Measurements from ENCODE around the gene ZNF664. TPM values are rescaled to one million over a fixed set of nuclear protein-coding genes. Genes with fewer than 3 reads are reported as not detected.

ZNF664 gene
- total and polyA plus RNA-seq, 9 of the 15 experiments (the other 6 are each of a cell fraction or from before 2014, with no cell fraction given), result 3.3 to 101 (median 63.6) TPM

GRCh38 chr12:123941624-123942237 lies 31.3 kb upstream of the ZNF664 start (continued):
- no peak for TF ChIP-seq POLR2AphosphoS5 (IDR thresholded peaks at IDR 0.05; ENCODE audit: control insufficient read depth, insufficient read depth, low read depth, low read length)
- no peak for TF ChIP-seq ZNF134 (CRISPR knock-in tag; conservative IDR thresholded peaks at IDR 0.05)
- TF ChIP-seq NCOR1 (IDR thresholded peaks at IDR 0.05), result no peak
- TF ChIP-seq MAX (CRISPR knock-in tag; IDR thresholded peaks at IDR 0.05), result no peak
- no peak for TF ChIP-seq ZFPM2 (CRISPR knock-in tag; IDR thresholded peaks at IDR 0.05)
- no peak for TF ChIP-seq MEF2A (IDR thresholded peaks at IDR 0.05; ENCODE audit: control insufficient read depth, low read depth, low read length)
- TF ChIP-seq ZNF561 (CRISPR knock-in tag; conservative IDR thresholded peaks at IDR 0.05), result peak; percentile 94
- TF ChIP-seq YY1 (IDR thresholded peaks at IDR 0.05; ENCODE audit: borderline replicate concordance in 1 of 3, control insufficient read depth in 1 of 3, extremely low read depth in 1 of 3, insufficient read depth in 3 of 3, insufficient read length in 1 of 3, insufficient replicate concordance in 2 of 3, low read depth in 1 of 3, low read length in 2 of 3), result no peak
- no peak for TF ChIP-seq ZNF79 (CRISPR knock-in tag; IDR thresholded peaks at IDR 0.05; ENCODE audit: low read depth)
- no peak for TF ChIP-seq POLR2H (tag; IDR thresholded peaks at IDR 0.05; ENCODE audit: low read depth)
- TF ChIP-seq, protein P1, sequence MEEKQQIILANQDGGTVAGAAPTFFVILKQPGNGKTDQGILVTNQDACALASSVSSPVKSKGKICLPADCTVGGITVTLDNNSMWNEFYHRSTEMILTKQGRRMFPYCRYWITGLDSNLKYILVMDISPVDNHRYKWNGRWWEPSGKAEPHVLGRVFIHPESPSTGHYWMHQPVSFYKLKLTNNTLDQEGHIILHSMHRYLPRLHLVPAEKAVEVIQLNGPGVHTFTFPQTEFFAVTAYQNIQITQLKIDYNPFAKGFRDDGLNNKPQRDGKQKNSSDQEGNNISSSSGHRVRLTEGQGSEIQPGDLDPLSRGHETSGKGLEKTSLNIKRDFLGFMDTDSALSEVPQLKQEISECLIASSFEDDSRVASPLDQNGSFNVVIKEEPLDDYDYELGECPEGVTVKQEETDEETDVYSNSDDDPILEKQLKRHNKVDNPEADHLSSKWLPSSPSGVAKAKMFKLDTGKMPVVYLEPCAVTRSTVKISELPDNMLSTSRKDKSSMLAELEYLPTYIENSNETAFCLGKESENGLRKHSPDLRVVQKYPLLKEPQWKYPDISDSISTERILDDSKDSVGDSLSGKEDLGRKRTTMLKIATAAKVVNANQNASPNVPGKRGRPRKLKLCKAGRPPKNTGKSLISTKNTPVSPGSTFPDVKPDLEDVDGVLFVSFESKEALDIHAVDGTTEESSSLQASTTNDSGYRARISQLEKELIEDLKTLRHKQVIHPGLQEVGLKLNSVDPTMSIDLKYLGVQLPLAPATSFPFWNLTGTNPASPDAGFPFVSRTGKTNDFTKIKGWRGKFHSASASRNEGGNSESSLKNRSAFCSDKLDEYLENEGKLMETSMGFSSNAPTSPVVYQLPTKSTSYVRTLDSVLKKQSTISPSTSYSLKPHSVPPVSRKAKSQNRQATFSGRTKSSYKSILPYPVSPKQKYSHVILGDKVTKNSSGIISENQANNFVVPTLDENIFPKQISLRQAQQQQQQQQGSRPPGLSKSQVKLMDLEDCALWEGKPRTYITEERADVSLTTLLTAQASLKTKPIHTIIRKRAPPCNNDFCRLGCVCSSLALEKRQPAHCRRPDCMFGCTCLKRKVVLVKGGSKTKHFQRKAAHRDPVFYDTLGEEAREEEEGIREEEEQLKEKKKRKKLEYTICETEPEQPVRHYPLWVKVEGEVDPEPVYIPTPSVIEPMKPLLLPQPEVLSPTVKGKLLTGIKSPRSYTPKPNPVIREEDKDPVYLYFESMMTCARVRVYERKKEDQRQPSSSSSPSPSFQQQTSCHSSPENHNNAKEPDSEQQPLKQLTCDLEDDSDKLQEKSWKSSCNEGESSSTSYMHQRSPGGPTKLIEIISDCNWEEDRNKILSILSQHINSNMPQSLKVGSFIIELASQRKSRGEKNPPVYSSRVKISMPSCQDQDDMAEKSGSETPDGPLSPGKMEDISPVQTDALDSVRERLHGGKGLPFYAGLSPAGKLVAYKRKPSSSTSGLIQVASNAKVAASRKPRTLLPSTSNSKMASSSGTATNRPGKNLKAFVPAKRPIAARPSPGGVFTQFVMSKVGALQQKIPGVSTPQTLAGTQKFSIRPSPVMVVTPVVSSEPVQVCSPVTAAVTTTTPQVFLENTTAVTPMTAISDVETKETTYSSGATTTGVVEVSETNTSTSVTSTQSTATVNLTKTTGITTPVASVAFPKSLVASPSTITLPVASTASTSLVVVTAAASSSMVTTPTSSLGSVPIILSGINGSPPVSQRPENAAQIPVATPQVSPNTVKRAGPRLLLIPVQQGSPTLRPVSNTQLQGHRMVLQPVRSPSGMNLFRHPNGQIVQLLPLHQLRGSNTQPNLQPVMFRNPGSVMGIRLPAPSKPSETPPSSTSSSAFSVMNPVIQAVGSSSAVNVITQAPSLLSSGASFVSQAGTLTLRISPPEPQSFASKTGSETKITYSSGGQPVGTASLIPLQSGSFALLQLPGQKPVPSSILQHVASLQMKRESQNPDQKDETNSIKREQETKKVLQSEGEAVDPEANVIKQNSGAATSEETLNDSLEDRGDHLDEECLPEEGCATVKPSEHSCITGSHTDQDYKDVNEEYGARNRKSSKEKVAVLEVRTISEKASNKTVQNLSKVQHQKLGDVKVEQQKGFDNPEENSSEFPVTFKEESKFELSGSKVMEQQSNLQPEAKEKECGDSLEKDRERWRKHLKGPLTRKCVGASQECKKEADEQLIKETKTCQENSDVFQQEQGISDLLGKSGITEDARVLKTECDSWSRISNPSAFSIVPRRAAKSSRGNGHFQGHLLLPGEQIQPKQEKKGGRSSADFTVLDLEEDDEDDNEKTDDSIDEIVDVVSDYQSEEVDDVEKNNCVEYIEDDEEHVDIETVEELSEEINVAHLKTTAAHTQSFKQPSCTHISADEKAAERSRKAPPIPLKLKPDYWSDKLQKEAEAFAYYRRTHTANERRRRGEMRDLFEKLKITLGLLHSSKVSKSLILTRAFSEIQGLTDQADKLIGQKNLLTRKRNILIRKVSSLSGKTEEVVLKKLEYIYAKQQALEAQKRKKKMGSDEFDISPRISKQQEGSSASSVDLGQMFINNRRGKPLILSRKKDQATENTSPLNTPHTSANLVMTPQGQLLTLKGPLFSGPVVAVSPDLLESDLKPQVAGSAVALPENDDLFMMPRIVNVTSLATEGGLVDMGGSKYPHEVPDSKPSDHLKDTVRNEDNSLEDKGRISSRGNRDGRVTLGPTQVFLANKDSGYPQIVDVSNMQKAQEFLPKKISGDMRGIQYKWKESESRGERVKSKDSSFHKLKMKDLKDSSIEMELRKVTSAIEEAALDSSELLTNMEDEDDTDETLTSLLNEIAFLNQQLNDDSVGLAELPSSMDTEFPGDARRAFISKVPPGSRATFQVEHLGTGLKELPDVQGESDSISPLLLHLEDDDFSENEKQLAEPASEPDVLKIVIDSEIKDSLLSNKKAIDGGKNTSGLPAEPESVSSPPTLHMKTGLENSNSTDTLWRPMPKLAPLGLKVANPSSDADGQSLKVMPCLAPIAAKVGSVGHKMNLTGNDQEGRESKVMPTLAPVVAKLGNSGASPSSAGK (IDR thresholded peaks at IDR 0.05), result no peak
- peak in 1 of 2 experiments; percentile 92; a peak in 2 of 3 replicates for TF ChIP-seq CBX3 (IDR thresholded peaks at IDR 0.05; ENCODE audit: borderline replicate concordance in 1 of 2, low read length in 2 of 2)
- TF ChIP-seq ZNF75A (CRISPR knock-in tag; IDR thresholded peaks at IDR 0.05), result no peak
- TF ChIP-seq MYBL2 (IDR thresholded peaks at IDR 0.05; ENCODE audit: low read depth), result no peak
- no peak for TF ChIP-seq MYBL2 (CRISPR knock-in tag; IDR thresholded peaks at IDR 0.05; ENCODE audit: borderline replicate concordance)
- no peak for TF ChIP-seq BCOR (IDR thresholded peaks at IDR 0.05)
- TF ChIP-seq TCF7L2 (IDR thresholded peaks at IDR 0.05; ENCODE audit: low read depth, low read length), result no peak
